Coronary artery (tissue), 2 donors: Measurements from ENCODE around the gene SLC17A5.

ENCODE experiments used
- DNase-seq: peaks from one replicate; pipeline ENCODE4 v3.0.0-alpha.2; 2017; ENCODE audit warnings: low spot score
- H3K27ac ChIP-seq, 2 donors: fragments of 200-600 bp; sonication (generic); one replicate each; pipeline ENCODE4 v1.5.1; 2016 to 2019
- H3K4me3 ChIP-seq: fragments of 200-600 bp; sonication (generic); 2 replicates; pipeline ENCODE4 v1.5.1; 2016; ENCODE audit warnings: mild to moderate bottlenecking, moderate library complexity
- CTCF ChIP-seq: fragments of 200-600 bp; sonication (generic); IDR thresholded peaks from one replicate; pipeline ENCODE4 v1.5.1; 2019; ENCODE audit warnings: antibody characterized with exemption

The SLC17A5 gene

GRCh38 chr6:73653571-73654424 lies at the start of gene SLC17A5:
Gene SLC17A5 (minus strand): TSS chr6:73653992. CDS start chr6:73653886, 106 bp downstream.
- DNase-seq, result peak; percentile 97
- TF ChIP-seq CTCF, result no peak
- Histone ChIP-seq H3K27ac (peak within 1 kb of the TSS; percentile 98 to 99), H3K4me3 (peak within 1 kb of the TSS; percentile 99)

DNA sequence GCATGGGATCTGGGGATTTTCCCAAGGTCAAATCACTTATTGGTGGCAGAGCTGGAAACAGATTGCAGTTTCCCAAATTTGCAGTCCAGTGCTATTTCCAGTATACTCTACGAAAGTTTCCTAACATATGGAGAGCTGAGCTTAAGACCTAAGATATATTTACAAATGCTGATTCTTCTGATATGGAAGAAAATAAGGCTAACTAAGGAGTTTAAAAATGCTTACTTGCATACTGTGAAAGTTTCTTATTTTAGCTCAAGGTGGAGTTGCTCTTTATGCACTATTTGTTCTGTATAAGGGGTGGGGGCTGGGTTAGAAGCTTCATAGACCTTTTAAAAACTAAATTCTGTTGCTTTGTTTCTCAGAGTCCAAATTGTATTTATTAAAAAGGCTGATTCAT lies 49.7 kb upstream of the SLC17A5 start:
- no peak for TF ChIP-seq CTCF
- Histone ChIP-seq H3K4me3 (no peak overlapping the region), H3K27ac (no peak overlapping the region)
- DNase-seq, result no peak

GRCh38 chr6:73702444-73702843 lies 48.7 kb upstream of the SLC17A5 start:
- DNase-seq, result no peak
- no peak for TF ChIP-seq CTCF
- no peak overlapping the region for H3K27ac ChIP-seq
- H3K4me3 ChIP-seq, result no peak overlapping the region

- no peak overlapping the region for H3K27ac ChIP-seq
- H3K4me3 ChIP-seq, result no peak overlapping the region
- DNase-seq, result no peak
- TF ChIP-seq CTCF, result no peak
These were observed 46.1 kb upstream of the SLC17A5 start for GRCh38 chr6:73699676-73700459.

GRCh38 chr6:73696966-73697655 lies 43.3 kb upstream of the SLC17A5 start:
- DNase-seq, result no peak
- no peak for TF ChIP-seq CTCF
- H3K4me3 ChIP-seq, result no peak overlapping the region
- H3K27ac ChIP-seq, result no peak overlapping the region

- peak within 1 kb of the TSS; percentile 79 for H3K4me3 ChIP-seq
These were observed 42.0 kb upstream of the SLC17A5 start, which contains the start of gene CD109 for GRCh38 chr6:73695619-73696421. Gene CD109 (plus strand): TSS chr6:73696203. CDS start chr6:73696216, 13 bp downstream.

More at GRCh38 chr6:73695619-73696421, 42.0 kb upstream of the SLC17A5 start, which contains the start of gene CD109:
- no peak for DNase-seq
- TF ChIP-seq CTCF, result no peak
- H3K27ac ChIP-seq, result peak within 1 kb of the TSS; percentile 57 to 69
